ENCODE data around the gene SH3PXD2A.
A peak's percentile ranks its signal among the peaks of the same experiment; 100 is the strongest.
"Not testable (repeated sequence)": the region's sequence is repeated elsewhere in the genome, so short reads cannot be mapped to it uniquely, and the experiment has no call there.

SH3PXD2A gene

DNA sequence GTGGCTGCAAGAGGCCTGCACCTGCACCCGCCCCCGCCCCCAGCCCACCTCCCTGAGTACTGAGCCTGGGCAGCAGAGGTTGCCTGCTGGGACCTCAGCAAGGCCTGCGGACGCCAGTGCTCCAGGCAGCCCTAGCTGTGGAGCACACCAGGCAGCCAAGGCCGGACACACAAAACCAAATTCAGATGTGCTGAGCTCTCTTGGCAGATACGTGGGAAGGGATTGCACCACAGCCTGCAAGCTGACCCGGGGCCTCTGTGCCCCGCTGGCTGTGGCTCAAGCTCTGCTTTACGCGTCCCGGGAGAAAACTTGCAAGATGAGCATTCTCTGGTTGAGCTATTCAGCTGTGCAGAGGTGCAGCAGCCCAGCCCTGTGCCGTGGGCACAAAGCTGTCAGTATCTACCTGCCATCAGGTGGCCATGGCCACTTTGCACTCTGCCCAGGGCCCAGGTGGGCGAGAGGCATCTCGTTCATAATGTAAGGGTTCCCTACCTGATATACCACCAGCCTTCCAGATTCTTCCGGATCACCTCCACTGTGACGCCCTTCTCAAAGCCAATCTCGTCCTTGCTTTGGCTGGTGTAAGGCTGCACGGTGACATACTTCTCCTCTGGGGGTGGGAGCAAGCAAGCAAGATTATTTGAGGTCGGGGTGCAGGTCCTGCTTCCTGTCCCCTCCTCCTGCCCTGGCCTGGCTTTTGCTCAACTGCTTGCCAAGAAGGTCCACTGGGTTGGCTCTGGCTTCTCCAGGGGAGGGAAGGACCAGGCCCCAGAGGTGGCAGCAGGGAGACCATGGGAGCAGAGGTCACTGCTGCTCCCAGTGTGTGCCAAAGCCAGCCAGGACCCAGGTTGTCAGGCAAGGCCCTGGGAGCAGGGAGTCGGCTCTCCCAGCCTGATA lies 238.4 kb downstream of the SH3PXD2A start:
- DNase-seq: no peak

DNA sequence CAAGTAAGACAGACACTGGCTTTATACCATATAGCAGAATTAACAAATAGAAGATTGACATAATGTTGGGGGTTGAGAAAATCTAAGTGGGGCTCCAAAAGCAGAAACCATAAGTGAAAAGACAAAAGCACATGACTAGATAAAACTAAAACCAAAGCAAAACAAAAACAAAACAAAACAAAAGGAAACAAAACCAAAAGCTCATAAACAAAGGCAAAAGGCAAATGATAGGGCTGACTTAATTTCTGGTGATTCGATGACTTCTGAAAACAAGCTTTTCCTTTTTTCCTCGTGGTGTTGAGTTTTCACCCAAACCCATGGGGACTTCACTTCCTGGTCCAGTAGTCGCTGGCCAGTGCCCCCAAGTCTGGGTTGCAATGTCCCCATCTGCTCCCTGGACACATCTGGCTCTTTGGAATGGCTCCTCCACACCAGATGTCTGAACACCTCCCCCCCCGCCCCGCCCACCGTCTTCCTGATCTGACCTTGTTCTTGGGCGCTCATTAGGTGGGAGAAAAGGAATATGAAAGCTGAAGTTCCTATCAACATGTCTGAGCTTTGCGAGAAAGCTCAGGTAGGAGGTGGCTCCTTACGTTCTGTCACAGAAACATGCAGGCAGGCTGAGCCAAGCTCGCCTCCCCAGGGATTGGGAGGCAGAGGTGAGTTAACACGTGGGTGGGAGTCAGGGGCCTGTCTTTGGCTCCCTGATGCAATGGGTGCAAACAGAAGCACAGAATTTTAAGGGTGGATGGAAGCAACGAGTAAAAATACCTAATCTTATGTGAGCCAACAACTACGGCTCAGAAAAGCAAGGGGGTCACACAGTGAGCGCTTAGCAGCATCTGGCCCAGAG lies 240.8 kb downstream of the SH3PXD2A start:
- no peak for DNase-seq

DNA sequence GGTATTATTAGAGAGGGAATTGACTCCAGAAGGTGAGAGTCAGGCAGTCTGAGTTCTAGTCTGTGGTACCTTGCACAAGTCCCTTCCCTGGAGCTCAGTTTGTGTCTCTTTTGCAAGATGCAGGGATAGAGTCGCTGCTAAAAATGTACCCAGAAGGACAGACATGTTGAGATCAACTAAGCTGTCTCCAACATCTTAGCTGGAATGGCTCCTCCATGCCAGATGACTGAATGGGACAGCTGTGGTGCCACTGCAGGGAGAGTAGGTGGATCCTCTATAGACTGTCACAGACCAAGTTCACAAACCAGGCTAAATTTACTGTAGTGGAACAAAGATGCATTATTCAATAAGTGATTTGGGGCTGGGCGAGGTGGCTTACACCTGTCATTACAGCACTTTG lies 241.8 kb downstream of the SH3PXD2A start:
- DNase-seq: no peak

DNA sequence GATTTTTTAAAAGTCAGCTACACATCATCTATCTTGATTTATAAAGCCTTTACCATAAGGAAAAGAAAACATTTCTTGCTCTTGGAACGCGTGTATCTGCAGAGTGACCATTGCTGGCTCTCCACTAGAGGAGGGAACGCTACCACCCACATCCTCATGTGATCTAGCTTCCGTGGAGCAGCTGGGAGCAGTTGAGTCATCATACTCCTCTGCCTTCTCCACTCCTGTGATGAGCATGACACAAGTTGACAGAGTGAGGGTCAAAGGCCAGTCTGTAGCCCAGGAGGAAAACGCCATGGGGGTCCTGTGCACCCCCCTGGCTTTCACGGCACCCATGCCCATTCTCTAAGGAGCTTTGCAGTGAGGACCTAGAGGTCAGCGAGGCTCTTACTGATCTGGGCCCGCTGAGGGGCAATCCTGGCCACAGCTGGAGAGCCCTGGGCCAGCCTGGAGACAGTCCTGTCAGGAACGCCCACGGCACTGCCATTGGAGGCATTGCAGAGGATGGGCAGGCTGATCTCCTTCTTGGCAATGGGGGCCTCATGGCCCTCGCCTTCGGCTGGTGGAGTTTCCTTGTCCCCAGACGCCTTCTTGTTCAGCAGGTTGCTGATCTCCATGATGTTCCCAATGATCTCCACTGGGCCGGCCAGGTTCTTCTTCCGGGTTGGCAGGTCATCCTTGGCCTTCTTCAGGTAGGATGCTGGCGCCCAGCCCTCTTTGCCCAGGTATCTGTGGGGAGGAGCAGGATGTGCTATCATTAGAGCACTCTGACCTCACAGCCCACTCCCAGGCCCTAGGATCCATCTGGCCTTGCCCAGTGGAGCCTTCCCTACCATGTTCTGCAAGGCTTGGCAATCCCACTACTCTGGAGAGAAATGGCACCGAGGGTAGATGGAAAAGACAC lies 242.7 kb downstream of the SH3PXD2A start:
- no peak for DNase-seq

DNA sequence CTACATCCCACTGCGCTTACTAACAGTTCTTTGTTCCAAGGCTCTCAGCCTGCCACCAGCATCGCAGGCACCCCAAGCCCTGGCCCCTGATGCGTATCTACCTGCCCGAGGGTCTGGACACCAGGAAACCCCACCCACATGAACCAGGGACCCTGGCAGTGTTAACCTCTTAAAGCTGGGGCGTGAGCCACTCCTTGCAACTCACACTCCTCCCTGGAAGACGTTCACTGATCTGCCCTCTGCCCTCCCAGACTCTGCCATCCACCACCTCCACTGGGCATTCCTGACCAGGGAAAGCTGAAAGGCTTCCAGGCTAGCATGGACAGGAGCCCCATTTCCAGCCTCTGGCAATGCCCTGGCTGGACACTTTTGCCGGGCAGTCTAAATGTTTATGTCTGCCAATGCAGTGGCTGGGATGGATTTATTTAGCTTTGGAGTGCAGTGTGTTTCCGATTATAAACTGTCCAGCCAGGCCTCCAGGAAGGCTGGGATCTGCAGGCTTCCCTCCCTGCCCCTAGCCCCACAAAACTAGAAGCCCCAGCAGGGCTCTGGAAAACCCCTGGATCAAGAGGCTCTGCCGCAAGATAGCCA lies 244.4 kb downstream of the SH3PXD2A start:
- no peak for DNase-seq

DNA sequence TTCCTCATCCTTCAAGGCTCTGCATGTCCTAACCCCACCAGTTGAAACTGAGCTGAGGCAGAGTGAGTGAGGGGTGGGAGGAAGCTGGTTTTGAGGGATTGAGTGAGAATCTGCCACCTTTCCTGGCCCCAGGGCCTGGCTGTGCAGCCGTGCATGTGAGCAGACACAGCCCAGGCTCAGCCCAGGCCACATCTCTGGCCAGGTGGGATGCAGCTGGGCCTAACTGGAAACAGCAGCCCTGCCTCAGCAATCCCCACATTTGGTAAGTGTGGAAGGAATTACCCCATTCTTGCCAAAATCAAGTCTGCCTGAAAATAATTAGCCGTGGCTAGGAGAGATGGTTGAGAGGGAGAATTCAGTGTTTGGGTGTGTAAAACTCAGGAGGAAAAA lies 245.3 kb downstream of the SH3PXD2A start:
- DNase-seq: no peak

DNA sequence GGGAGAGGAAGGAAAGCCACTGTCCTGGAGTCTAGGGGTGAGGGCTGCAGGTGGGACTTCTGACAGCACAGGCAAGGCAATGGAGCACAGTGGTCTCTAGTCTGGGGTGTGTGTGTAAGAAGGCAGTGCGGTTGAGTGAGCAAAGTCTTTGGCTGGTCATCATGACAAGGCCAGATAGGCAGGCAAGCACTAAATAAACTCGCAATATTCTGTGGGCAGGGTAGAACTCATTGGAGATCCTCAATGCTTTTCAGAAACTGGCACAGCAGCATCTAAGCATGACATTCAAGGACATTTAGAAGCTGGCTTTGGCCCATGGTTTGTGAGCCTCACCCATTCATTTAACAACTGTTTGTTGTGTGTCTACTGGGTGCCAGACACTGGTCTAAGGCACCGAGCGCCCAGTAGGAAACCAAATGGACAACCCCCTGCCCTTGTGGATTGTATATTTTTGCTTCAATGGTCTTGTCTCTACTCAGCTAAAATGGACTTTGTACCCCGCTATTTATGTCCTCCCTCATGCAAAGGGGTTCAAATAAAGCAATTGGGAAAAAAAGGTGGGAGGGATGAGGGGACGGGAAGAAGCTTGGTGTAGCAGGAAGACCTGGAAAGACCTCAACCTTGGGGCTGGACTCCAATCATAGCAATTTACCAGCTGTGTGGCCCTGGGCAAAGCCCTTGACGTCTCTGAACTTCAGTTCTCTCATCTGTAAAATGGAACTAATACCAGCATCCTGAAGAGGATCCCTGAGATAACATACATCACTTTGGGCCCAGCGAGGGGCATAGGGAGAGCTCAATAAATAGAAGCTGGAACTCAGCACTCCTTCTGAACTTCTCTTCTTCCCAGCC lies 245.9 kb downstream of the SH3PXD2A start:
- DNase-seq: no peak

DNA sequence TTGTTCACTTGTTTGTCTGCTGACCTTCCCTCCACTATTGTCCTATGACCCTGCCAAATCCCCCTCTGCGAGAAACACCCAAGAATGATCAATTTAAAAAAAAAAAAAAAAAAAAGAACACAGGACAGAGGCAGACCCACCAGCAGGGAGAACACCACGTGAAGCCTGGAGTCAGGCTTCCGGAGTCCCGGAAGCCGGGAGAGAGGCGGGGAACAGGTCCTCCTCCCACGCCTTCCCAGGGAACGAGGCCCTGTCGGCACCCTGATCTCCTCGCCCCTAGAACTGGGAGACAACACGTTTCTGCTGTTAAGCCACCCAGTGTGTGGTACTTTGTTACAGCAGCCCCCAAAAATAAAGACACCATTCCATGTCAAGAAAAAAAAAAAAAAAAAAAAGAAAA lies 247.3 kb downstream of the SH3PXD2A start:
- not testable (repeated sequence) for DNase-seq

DNA sequence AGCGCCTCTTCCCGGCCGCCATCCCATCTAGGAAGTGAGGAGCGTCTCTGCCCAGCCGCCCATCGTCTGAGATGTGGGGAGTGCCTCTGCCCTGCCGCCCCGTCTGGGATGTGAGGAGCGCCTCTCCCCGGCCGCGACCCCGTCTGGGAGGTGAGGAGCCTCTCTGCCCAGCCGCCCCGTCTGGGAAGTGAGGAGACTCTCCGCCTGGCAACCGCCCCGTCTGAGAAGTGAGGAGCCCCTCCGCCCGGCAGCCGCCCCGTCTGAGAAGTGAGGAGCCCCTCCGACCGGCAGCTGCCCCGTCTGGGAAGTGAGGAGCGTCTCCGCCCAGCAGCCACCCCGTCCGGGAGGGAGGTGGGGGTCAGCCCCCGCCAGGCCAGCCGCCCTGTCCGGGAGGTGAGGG lies 248.3 kb downstream of the SH3PXD2A start:
- DNase-seq: not testable (repeated sequence)

DNA sequence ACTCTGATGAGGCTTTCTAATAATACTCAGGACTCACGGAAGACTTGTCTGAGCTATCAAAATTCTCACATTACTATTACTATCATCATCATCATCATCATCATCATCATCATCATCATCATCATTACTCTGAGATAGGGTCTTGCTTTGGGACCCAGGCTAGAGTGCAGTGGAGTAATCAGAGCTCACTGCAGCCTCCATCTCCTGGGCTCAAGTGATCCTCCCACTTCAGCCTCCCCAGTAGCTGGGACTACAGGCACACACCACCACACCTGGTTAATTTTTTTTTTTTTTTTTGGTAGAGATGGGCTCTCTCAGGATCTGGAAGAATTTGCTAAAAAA lies 249.3 kb downstream of the SH3PXD2A start:
- DNase-seq: not testable (repeated sequence)

DNA sequence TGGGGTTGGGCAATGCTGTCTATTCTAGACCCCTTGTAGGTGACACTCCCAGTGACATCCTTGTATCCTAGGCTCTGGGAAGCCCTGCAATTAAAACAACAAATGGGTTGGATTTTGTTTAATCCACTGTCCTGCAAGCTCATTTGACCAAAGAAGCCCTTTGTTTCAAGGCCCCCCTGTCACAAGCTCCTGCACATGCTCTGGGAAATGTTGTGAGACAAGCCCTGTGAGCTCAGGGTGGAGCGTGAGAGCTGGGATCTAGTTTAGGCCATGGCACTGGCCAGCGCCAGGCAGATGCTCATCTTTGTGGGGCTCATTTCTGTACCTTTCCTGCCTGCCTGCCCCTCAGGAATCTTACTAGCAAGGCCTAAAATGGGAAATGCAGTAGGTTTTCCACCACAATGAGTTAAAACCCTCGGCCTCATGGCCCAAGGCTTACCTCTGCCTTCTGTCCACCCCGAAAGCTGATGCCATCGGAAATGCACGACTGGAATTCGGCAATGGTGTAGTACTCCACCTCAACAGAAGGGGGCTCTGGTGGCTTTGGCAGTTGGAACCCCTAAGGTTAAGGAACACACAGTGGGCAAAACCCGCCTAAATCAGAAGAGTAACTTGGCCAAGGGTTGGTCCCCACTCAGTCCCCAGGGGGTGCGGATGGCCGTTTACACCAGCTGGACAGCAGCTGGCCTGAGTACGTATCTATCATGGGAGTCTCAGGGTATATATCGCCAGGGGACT lies 249.8 kb downstream of the SH3PXD2A start:
- DNase-seq: no peak

DNA sequence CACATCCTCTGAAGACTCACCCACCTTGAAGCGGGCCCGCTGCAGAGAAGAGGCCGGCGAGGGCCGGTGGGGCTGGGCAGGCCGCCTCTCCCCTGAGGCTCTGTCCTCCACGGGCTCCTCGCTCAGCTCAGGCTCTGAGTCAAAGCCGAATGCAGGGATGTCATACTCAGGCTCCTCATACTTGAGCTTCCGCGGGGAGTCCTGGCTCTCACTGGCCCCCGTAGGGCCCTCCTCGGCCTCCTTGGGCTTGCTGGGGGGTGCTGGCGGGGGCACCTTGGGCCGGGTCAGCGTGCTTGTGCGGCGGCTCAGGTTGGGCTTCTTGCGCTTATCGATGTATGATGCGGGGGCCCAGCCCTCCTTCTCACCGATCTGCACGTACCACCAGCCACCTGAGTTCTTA lies 252.0 kb downstream of the SH3PXD2A start:
- DNase-seq: no peak

DNA sequence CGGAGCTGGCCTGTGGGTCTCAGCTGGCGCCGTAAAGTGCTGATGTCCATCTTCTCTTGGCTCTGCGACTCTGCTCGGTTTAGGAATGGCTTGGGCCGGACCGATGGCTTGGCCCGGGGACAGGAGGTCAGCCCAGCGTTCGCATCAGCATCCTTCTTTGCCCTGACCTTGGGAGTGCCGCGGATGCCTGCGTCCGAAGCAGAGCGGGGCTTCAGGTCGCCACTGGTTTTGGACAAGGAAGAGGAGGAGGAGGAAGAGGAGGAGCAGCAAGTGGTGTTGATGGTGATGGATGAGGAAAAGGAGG lies 252.6 kb downstream of the SH3PXD2A start:
- DNase-seq: no peak

DNA sequence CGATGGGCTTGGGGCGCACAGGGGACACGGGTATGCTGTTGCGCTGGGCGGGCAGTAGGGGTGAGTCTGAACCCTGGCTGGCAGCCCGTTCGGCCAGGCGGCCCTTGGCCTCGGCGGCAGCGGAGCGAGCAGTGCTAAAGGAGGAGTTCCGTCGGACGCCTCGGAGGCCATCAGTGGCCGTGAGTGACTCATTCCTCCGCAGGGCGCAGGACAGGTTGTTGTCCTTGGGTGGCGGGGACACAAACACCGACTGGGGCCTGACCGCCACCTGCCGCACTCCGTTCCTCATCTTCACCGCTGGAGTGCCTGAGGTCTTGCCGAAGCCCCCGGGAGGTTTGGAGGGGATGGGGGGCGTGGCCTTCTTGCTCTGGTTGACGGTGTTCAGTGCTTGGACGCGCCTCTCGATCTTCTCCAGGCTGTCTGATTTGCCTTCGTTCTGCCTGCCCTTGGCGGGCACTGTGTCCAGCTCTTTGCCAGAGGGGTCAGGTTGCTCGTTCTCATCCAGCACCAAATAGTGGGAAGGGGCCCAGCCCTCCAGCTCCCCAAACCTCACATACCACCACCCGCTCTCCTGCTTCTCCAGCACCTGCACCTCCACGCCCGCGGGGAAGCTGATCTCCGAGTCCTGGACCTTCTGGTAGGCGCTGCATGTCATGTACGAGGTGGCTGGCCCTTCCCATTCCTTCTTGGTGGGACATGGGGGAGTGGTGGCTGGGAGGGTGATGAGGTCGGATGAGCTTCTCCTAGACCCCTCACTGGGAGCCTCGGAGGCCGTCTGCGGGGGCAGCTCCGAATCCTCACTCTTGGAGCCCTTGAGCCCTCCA lies 253.1 kb downstream of the SH3PXD2A start:
- no peak for DNase-seq

DNA sequence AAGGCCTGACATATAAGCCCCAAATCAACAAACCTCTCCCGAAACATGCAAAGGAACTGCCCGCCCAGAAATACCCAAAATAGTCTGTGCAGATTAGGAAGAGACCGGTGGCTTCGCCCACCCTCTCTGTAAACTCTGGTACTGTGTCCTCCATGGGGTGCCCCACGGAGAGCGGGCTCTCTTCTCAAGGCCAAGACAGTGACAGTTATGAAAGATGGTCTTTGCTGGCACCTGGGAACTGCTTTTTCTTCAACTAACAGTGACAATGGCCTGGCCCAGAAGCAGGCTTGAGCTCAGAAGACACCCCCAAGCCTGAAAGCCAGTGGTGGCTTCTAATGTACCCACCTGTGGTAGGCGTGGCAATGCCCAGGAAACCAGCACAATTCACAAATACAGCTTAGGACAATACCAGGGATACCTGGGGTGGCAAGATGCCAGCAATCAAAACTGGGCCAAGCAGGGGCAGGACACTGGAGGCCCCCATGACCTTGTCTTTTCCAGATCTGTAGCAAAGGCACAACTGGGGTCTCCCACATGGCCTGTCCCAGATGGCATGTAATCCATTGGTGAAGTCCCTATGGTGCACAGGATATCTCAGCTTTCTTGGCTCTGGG lies 254.3 kb downstream of the SH3PXD2A start:
- no peak for DNase-seq

DNA sequence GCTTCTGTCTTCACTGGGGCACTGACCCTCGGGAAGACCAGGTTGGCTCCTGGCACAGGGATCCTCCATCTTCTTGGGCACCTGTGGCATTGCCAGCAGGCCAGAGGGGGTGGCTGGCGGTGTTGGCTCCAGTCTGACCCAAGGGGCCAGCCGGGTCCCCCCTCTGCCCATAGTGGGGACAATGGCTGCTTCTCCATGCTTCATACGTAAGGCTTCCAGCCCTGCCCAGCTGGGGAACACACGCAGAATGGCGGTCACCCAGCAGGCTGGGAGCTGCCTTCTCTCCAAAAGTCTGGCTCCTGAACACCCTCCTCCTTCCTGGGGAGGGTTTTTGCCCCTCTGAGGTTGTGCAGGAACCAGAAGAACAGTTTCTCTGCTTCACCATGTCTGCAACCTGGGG lies 255.1 kb downstream of the SH3PXD2A start:
- no peak for DNase-seq

DNA sequence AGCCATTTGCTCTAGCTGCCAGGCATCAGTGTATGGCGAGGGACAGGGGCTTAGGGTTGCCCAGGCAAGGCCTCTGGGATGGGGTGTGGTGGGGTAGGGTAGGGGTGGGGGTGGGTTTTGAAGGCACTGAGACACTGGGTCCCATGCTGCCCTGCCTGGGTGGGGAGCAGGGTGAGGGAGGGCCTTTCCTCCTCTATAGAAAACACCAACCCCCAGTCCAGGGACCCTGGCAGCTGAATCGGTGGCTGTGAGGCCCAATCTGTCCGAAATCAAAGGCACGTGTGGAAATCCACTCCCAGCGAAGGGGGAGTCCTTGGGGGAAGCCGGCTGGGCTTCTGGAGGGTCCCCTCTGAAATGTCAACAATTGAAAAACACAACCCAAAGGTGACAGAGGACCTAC lies 255.5 kb downstream of the SH3PXD2A start:
- DNase-seq: no peak

DNA sequence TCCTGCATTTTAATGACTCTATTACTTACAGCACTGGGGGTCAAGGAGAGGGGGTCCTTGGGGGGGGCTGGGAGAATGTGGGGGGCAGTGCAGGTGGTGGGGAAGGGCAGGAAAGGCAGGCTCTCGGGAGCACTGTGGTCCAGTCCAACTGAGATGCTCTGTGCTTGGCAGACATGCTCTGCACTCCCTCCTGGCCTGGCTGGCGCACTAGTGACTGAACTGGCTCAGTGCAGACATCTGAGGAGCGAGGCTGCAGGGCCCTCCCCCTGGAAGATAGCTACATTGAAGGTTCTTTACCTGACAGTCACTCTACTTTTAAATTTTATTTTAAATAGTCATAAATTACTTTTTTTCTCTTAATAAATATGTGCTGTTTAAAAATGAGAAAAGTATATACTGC lies 256.2 kb downstream of the SH3PXD2A start:
- no peak for DNase-seq

DNA sequence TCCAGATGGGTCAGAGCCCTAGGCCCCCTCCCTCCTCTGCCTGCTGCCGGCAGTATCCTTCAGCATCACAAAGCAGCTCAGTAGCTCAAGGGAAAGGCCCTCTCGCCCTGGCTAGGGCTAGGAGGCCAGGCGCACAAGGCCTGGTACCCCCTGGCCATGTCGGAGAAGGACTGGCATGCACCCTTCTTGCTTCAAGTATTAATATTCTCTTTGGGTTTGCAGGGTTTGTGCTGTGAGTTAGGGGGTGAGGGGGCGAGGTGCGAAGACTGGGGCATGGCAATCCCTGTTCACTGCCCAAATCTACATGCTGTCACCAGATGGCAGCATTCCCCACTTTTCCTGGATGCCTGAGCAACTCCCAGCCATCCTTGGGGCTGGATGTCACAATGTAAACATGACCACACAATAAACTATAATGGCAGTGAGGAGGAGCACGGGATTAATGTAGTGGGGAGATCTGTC lies 256.7 kb downstream of the SH3PXD2A start:
- DNase-seq: peak; percentile 78

DNA sequence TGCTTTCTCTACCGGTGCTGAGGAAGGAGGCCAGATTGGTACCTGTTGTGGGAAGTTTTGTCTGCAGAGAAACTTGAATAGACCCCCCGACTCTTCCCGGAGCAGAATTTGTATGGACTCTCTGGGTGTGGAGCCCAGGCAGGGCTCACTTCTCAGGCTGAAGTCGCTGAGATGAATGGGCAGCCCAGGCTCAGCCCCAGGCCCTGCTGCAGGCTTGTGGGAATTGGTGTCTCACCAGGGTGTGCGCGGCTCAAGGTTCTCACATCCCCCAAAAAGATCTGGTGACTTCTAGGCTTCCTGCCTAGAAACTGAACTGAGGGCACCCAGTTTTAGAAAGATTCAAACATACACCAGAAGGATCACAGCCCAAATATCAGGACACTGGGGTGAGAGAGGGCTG lies 258.4 kb downstream of the SH3PXD2A start:
- DNase-seq: no peak
